Nucleus accumbens (tissue), 56 donors: ENCODE data around the gene HOMER1.
"Not testable (repeated sequence)": the region's sequence is repeated elsewhere in the genome, so short reads cannot be mapped to it uniquely, and the experiment has no call there.

Experiments
- DNase-seq, 56 donors: peaks; one replicate each; lab custom pipeline; 2025; lab: John Stamatoyannopoulos, UW

The HOMER1 gene

DNA sequence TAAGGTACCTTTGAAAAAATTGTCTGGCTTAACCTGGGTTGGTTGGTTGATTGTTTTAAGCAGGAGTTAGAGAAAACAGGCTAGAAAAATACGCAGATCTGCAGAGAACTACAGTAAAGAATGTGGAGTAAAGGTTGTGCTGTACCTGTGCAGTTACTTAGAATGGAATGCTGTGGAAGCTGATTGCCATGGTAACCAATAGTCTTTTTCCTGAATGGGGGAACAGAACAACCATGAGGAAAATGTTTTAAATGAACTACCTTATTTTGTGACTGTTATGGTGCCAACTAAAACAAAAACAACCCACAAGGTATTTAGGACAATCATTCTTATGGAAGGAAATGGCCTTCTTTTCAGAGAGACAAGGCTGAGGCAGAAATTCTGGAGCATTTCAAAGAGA, 4.8 kb upstream of the HOMER1 start:
- no peak for DNase-seq

DNA sequence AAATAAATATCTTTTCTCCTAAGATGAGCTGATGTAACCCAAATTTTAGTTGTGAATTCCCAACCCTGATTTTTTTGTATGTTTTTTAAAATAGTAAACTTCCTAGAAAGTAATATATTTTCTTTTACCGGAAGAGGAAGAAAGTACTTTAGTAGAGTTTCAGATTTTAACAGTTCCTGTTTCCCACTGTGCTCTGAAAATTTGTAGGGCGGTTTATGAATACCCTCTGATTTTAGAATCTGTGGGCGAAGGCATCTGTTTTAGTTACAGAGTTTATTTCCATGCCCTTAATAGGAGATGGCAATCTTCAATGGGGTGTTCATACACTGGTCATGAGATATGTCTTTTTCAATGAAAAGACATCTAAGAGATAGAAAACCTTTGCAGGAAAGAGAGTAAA, 3.7 kb upstream of the HOMER1 start:
- DNase-seq, result no peak

DNA sequence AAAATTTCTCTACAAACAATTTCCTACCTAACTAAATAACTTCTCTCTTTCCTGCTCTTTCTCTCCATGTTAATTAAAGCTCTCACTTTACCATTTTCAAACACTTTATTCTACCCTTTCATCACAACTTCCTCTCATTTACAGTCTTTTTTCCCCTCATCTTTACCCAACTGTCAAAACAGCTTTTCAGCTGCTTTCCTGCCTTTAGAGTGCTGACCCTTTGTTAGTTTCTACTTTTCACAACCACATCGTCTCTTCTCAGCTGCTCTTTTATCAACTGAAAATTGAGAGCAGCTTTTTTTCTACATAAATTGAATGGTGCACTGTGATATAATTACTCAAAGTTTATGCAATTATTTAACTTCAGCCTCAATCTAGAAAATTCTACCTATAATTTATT, 3.1 kb upstream of the HOMER1 start:
- DNase-seq, result no peak

DNA sequence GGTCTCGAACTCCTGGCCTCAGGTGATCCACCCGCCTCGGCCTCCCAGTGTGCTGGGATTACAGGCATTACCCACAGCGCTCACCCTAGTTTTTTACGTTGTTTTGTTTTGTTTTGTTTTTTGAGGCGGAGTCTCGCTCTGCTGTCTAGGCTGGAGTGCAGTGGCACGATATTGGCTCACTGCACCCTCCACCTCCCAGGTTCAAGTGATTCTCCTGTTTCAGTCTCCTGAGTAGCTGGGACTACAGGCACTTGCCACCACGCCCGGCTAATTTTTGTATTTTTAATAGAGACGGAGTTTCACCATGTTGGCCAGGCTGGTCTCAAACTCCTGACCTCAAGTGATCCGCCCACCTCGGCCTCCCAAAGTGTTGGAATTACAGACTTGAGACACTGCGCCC, 2.4 kb upstream of the HOMER1 start:
- DNase-seq, result not testable (repeated sequence)

DNA sequence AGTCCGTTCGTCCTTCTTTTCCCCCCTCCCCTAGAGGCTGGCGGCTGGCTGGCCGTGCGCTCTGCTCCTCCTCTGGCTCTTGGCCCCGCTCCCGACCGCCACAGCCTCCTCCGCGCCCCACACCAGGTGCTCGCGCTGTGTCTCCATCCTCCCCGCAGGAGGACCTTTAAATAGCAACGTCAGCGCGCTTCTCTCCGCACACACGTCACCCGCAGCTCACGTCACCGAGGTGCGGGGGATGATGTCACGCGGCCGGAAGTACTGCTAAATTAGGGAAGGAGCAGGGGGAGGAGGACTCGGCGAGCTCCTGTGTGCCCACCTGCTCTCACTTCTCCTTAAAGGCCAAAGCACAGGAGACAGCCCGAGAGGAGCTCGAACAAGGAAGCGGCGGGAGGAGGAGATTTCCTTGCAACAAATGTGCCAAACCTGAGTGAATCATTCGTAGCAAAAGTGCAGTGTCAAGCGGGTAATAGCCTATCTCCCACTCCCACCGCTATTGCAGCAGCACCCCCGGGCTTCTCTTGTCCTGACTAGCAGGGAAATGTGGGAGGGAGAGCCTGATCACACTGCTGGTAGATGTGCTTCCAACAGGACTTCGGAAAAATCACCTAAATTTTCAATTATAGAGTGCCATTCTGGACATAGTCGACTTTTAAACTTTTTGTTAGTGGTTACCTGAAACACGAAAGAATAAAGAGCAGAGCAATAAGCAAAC, 614 bp upstream of the HOMER1 start:
- DNase-seq, result peak; percentile 43 to 95 (median 84)

DNA sequence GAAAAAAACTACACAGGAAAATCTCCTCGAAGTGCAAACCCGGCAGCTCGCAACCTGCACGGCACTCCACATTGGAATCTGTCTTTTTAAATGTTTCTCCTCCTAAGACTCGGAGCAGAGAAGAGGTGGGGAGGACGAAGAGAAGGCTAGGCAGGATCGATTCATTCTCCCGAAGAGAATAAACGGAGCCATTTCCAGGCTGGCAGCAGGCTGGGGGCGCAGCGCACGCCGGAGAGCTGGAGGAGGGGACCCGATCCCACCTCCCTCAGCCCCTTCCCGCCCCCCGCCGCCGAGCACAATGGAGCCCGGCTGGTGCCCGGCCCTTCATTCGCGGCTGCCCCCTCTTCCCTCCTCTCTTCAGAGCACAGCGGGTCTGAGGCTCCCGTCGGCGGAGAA, 628 bp downstream of the HOMER1 start:
- DNase-seq, result peak in 15 of 56 donors; percentile 30 to 74 (median 57)

DNA sequence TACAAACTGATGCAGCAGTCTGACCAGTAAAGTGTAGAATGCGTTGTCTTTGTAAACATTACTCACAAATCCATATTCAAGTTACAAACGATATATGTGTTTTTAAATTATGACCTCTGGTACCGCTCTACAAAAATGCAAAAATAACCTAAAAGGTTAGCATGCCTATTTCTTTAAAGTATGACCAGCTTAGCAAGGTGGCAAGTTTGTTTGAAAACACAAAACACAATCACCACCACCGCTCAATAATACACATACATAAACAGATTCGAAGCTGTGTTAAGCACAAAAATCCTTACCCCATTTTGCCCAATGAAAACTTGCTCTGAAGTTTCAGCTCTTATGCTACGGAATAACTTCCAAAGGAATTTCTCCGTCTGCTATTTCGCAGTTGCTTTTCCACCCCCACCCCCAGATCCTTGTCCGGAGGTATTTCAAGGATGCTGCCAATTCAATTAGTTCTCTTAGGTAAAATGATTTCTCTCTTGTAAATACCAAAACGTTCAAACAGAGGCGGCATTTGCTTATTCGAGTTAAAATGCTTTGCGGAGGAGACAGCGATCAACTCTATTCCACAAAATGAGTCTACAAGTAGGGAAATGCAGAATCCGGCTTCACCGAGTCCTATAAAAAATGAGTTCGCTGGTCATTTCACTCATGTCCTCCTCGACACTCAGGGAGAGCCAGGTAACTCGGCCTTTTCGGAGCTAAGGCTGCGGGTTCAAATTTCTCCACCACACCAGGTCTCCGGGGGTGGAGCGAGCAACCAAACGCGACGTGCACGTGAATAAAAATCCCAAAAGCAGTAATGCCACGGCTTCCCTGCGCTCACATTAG, 1.2 kb downstream of the HOMER1 start:
- DNase-seq, result peak in 17 of 56 donors; percentile 1 to 60 (median 42)

DNA sequence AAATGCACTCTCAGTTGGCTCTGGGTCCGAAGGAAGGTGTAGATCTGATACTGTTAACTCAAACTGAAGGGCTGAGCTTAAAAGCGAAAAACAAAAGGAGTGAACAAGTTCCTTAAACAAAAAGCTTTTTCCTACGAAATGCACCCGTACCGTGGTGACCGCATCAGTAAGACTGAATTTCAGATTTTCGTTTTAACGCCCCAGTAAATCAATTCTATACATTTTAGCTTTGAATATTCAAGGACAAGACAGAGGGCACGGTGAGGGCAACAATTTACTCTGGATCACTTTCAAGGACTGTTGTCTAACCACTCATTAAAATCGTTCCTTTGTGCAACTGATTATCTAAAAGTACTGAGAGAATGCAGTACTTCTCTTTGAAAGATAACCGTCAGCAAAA, 1.9 kb downstream of the HOMER1 start:
- no peak for DNase-seq

DNA sequence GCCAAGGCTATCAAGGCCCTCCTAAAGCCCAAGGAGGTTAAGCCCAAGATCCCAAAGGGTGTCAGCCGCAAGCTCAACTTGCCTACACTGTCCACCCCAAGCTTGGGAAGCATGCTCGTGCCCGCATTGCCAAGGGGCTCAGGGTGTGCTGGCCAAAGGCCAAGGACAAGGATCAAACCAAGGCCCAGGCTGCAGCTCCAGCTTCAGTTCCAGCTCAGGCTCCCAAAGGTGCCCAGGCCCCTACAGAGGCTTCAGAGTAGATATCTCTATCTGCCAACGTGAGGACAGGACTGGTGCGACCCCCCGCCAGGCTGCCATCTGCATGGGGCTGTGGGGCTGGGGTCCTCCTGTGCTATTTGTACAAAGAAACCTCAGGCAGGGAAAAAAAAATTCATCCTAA, 3.3 kb downstream of the HOMER1 start:
- DNase-seq, result peak in 2 of 56 donors; percentile 5 to 10

DNA sequence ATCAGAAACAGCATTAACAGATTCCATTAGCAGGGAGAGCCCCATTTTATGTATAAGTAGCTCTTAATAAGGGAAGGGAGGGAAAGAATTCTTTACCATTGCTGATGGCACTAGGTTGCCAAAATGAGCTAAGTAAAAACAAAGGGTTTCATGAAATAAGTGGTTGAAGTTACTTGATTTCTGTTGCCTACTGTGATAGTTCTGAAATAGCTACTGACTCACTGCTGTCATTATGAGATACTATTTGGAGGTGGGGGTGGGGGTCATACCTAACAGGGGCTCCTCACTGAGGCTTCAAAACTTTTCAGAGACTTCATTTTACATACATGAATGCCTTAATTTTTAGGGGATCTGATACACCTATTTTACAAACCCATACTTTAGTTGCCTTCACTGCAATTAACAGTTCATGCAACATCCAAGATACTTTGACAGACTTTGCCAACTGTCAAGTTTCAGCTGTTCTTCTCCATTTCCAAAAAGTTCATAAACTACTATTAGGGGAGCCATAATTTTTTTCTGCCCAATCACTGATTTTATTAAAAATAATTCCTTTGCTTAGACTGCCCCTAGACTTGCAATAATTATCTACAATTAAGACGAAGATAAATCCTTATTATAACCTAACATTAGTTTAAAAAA, 4.6 kb downstream of the HOMER1 start:
- DNase-seq, result no peak

DNA sequence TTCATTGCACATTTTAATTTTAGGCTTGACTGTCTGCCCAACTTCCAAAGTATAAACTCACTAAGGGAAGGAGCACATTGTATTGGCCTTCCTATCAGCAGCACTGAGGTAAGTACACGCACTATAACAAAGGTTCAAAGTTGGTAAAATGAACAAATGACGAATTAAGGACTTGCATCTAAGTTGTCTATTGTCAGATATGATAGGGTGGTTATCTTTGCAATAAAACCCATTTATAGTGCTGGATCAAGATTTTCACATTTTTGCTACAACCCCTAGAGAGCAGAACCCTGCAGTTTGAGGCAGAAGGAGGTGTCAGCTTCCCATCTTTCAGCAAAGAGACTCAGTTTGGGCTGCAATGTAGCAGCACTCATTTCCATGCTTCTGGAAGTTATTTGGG, 5.1 kb downstream of the HOMER1 start:
- DNase-seq, result no peak

DNA sequence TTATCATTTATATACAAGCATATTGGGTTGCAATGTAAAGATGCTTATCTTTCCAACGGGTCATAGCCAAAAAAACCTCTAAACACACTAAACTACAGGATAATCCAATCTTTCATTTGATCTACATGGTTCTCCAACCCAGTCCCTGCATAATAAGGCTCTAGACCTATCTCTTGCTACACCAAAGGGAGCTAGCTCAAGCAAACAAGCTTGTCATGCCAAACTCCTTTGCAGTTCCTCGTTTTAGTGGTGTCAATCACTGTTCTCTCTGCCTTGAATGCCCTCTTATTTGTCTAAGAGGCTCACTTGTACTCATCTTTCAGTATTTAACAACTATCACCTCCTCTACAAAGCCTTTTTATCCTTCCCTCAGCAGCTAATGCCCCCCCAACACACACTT, 5.6 kb downstream of the HOMER1 start:
- no peak for DNase-seq

DNA sequence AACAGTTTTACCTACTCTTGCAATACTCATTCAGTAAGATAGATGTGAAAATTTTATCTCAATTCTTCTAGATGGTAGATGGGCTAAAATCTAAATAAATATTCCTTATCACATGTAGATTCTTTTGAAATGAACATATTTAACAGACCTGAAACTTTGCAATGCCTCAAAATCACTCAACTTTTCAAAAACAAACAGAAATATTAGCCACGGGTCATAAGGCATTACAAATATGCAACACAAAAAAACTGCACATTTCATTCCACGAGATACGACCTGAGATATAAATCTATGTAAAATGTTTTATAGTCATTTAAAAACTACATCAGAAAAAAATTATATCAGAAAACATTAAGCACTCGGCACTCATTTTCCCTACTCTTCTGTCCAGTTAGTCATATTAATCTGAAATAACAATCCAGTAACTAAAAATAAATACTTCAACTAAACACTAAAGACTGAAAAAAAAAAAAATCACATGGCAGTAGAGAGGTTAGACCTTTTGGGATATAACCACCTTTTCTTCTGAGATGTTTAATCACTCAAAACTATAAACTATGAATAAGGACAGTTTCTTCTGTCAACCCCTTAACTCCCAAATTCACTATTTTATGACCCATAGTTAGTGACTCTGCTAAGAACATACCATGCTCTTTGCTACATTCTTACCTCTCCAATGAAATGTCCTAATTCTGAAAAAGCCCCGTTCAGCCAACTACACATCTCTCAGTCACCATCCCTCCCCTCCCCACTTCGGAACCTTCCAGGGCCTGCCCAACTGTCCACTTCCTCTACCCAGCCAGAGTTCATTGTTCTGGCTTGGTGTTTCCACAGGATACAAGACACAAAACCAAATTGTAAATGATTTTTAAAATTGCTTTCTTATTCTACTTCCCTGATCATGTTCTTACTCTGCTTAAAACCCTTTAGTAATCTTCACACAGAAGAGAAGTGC, 6.4 kb downstream of the HOMER1 start:
- DNase-seq, result no peak

DNA sequence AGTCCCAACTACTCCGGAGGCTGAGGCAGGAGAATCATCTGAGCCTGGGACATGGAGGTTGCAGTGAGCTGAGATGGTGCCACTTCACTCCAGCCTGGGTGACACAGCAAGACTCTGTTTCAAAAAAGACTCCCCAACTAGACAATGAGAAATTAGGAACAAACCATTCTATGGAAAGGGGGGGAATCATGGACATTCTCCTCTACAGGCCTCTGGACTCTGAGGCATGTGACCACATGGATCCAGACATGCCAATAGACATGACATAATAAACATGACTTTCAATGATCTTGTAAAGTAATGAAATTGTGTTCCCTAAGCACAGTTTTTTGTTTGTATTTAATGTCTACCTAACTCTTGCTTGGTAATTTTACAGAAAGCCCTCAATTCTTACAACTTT, 8.8 kb downstream of the HOMER1 start:
- DNase-seq, result no peak

DNA sequence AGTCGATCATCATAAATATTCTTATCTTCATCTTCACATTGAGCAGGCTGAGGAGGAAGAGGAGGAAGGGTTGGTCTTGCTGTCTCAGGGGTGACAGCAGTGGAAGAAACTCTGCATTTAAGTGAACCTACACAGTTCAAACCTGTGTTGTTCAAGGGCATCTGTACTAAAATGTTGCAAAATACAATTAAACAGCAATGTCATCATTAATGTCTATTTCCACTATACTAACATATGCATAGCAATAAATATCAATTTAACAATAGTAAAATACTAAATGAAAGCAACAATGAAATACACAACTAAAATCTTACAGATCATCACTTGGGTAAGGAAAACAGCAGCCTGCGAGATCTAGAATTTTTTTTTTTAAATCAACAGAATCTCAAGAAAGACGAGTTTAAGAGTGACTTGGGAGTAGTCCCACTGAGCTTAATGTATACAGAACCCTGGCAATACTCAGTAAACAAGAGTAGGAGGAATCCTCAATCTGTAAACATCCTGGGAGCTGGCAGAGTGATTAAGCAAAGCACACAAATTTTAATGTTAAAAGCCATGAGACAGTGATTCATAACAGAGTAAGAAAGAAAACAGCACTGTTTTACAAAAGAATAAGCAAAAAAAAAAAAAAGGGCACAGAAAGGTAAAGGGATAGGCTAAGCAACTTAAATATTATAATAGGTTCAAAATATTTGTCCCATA, 10.0 kb downstream of the HOMER1 start:
- no peak for DNase-seq

DNA sequence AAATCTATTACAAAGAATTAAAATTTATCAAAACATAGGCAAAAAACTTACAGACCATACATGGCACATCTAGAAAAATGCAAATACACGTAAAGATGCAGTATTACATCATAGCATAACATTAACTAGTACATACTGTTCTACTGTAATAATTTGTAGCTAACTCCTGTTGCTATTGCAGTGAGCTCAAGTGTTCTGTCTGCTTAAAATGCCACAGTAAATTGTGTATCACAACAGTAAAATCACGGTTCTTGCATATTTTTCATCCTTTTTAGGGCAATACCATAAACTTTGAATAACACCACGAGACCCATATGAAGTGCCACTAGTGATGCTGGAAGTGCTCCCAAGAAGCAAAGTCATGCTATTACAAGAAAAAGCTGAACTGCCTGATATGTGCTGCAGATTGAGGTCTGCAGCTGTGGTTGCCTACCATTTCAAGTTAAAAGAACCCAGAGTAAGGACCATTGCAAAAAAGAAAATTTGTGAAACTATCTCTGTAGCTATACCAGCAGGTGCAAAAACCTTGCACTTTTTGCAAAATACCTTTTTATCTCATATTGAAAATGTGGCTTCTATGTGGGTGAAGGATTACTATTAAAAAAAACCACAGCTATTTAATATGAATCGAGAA, 14.2 kb downstream of the HOMER1 start:
- no peak for DNase-seq

DNA sequence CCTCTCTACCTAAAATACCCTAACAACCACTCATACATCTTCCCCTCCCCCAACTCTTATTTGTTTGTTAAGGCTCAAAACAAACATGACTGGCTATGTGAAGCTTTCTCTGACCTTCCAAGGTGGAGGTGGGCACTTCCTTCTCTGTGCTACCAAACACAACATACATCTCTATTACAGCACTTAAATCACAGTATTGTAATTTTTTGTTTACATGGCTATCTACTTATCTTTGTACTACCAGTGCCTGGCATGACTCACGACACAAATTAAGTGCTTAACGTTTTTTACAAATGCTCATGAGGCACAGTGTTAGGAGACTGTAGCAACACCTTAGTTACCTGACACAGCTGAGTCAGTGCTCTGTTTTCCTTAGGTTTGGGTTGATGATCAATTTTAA, 18.6 kb downstream of the HOMER1 start:
- DNase-seq, result peak in 2 of 56 donors; percentile 5 to 9

DNA sequence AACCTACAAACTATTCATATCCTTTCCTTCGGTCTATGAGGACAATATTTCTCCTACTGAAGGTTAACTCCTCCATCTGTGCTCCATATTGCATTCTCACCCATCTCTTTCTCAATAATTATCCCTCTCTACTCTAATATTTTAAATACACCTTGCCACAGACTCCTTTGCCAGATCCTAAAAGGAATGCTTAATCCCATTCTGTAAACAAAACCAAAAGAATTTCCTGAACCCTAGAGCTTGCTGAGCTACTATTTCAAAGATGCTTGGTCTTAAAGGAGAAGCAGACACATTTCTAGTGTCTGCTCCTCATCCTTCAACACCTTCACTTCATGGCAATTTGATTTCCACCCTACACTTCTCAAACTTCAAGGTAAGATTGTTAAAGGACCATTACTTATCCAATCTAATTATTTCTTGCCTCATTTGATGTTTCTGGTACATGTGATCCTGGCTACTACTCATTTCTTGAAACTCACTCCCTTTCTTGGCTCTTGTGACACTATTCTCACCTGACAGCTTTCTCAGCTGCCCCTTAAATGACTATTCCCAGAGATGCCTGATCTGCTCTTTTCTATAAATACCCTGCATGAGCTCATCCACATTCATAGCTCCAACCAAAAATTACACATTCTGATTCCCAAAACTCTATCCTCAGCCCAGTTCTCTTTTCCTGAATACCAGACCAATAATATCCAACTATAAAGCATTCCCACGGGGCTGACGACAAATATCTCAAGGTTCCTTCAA, 20.2 kb downstream of the HOMER1 start:
- no peak for DNase-seq
